Vagina (tissue), 2 donors: ENCODE measurements around the gene NBL1.

Source experiments
- CTCF ChIP-seq, 3 experiments: fragments of 450-650 bp in 2 of 3; fragments of 200-600 bp in 1 of 3; sonication (generic) in 1 of 3; IDR thresholded peaks; one replicate each; pipeline ENCODE4 v1.5.1; 2017 to 2019; ENCODE audit warnings: antibody characterized with exemption in 3 of 3, mild to moderate bottlenecking in 2 of 3, moderate library complexity in 2 of 3
- POLR2A ChIP-seq, 2 donors: fragments of 450-650 bp; IDR thresholded peaks; one replicate each; pipeline ENCODE4 v1.6.1; 2017; ENCODE audit warnings: antibody characterized with exemption in 2 of 2, mild to moderate bottlenecking in 2 of 2, moderate library complexity in 2 of 2
- POLR2AphosphoS5 ChIP-seq, 2 donors: sonication (generic); formaldehyde crosslinking; IDR thresholded peaks; one replicate each; pipeline ENCODE4 v1.9.0; 2017; ENCODE audit warnings: antibody characterized with exemption in 2 of 2, mild to moderate bottlenecking in 2 of 2, low read depth in 1 of 2; ENCODE audit not compliant: insufficient read depth in 1 of 2

DNA sequence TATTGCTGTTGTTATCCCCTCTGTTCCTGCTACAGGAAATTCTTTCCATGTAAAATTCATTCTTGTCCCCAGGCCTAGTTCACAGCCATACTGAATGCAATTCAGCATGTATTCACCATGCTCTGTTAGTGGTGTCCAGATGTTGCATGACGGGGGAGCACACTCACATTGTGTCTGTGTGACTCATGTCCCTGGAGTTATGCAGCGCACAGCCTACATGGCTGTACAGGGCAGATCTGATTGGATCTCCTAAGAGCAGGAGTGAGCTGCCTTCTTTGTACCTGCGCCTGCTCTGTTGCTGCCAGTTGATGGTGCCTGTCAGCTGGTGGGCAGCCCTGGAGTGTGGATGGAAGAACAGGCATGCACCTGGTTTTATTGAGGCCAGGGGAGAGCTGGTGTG lies 38.1 kb downstream of the NBL1 start:
- TF ChIP-seq POLR2AphosphoS5 (IDR thresholded peaks at IDR 0.05; ENCODE audit: insufficient read depth in 1 of 2, low read depth in 1 of 2) (no peak), CTCF (IDR thresholded peaks at IDR 0.05) (no peak), POLR2A (IDR thresholded peaks at IDR 0.05) (no peak)
